ENCODE measurements around the gene DECR2.

The DECR2 gene

DNA sequence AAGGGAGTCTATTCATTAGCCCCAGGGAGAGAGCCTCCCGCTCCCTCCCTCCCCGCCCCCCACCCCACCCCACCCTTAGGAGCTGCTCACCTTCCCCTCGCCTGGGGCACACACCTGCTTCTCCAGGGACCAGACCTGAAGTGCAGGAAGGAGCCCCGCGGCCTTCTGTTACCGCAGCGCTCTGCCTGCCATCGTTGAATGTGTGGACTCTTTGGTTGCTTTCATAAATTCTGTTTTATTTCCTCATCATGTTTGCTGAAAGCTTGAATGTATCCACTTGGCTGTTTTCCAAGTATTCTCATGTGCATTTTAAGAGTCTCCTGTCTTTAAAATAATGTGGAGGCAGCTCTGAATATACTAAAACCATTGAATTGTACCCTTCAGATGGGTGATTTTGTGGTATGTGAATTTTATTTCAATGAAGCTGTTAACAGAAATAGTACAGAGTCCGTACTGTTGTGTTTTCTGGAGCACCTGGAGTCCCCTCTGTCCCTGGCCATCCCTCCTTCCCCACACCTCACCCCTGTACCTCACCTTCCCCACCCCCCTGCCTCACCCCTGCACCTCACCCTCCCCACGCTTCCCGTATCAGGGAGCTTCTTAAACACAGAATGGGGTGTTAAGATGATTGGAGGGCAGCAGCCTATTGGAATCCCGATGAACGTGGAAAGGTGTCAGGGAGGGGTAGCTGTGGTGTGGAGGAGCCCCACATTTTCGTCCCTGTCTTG, 49.3 kb downstream of the DECR2 start:
- no peak for DNase-seq

DNA sequence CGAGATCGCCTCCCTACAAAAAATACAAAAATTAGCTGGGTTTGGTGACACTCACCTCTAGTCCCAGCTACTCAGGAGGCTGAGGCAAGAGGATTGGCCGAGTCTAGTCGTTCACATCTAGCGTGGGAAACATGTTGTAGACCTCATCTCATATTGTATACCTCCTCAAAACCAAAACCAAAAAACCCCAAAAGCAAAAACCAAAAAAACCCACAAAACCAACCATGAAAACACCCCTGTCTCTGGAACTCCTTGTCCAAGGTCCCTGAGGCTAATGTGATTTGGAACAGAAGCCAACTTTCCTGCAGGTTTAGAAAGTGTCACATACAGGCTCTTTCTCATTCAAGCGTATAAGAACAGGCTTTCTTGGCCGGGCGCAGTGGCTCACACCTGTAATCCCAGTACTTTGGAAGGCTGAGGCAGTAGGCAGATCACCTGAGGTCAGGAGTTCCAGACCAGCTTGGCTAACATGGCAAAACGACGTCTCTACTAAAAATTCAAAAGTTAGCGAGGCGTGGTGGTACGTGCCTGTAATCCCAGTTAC, 52.8 kb downstream of the DECR2 start:
- no peak for DNase-seq

- no peak for DNase-seq
Observed at GRCh38 chr16:455453-455852, 53.8 kb downstream of the DECR2 start.

DNA sequence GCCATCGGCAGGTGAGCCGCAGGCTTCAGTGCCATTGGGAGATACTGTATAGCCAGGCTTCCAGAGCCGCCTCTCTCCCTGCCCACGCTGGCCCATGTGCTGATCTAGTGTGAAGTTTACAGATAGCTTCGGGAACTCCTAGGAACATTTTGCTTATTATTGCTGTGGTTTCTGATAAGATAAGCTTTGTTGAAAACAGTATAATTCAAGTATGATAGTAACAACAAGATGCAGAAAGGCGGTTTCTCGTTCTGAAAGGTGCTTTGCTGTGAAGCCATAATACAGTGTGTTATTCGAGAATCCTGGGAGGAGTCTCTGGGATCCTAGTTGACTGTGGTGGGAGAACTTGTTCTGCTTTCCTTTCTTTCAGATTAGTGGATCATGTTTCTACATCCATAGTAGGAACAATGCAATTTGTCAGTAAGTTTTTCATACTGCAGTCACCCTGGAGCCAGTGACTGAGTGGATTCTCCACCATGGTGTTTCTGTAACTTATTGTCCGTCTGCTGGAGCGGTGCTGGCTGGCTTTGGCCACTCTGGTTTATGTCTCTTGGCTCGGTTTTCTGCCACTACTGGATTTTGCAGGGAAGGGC, 55.3 kb downstream of the DECR2 start:
- DNase-seq, result no peak

GRCh38 chr16:457732-458400, 56.2 kb downstream of the DECR2 start:
- DNase-seq, result no peak

DNA sequence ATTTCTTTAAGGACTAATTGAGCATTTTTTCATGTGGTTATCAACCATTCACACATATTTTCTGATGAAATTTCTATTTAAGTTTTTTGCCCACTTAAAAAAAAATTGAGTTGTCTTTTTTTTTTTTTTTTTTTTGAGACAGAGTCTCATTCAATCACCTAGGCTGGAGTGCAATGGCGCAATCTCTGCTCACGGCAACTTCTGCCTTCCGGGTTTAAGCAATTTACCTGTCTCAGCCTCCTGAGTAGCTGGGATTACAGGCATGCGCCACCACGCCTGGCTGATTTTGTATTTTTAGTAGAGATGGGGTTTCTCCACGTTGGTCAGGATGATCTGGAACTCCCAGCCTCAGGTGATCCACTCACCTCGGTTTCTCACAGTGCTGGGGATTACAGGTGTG, 58.1 kb downstream of the DECR2 start:
- DNase-seq, result no peak

- DNase-seq, result no peak
Observed at GRCh38 chr16:460787-461186, 59.1 kb downstream of the DECR2 start.

Data from activated CD4-positive, alpha-beta T cell treated with anti-CD3 and anti-CD28 coated beads, Interleukin-2, amount 50 U/mL, for 48 hours (primary cell).